IMR-90 (cell line): Measurements from ENCODE around the gene TMPRSS11B. TPM values are rescaled to one million over a fixed set of nuclear protein-coding genes. Genes with fewer than 3 reads are reported as not detected.

Source experiments
- ATAC-seq: fragments of 200-7000 bp; cut with Tn5 transposase; 2 replicates; pipeline ENCODE4 v1.9.1; 2020; ENCODE audit warnings: low read depth, mild to moderate bottlenecking, moderate library complexity
- BruUV-seq: library from RNA; stranded (reverse); fragments of 400-500 nt; replicated peaks from 2 replicates; lab custom pipeline; 2021; lab: Mats Ljungman, UMichigan
- CTCF ChIA-PET: fragments of 300-600 bp; formaldehyde crosslinking; extraction: SDS; loops from one replicate; lab custom pipeline; 2021; ENCODE audit warnings: antibody characterized with exemption; lab: Yijun Ruan, JAX
- POLR2A ChIA-PET: fragments of 300-600 bp; sonication (Branson Sonifier 250); formaldehyde crosslinking; loops from one replicate; lab custom pipeline; 2022; ENCODE audit warnings: antibody characterized with exemption; ENCODE audit not compliant: unreplicated experiment; lab: Charles Lee
- DNase-seq: peaks from one replicate; pipeline ENCODE4 v3.0.0; 2013
- H2AFZ ChIP-seq: replicated peaks from 2 replicates; pipeline ENCODE3; 2013; ENCODE audit warnings: low read length, mild to moderate bottlenecking; ENCODE audit not compliant: poor library complexity
- H2AK5ac ChIP-seq: 2 replicates; pipeline ENCODE4 v1.6.1; 2013; ENCODE audit warnings: low read depth, low read length, inconsistent platforms
- H2AK9ac ChIP-seq: replicated peaks from 2 replicates; pipeline ENCODE3; 2013; ENCODE audit warnings: mild to moderate bottlenecking, low read depth, low read length, moderate library complexity; ENCODE audit not compliant: poor library complexity
- H2BK120ac ChIP-seq: 2 replicates; pipeline ENCODE4 v1.6.1; 2013; ENCODE audit warnings: low read depth, low read length, inconsistent platforms
- H2BK15ac ChIP-seq: 3 replicates; pipeline ENCODE4 v1.6.1; 2013; ENCODE audit warnings: low read depth, low read length, inconsistent platforms
- H2BK20ac ChIP-seq: 2 replicates; pipeline ENCODE4 v1.6.1; 2013; ENCODE audit warnings: low read depth, mild to moderate bottlenecking, inconsistent platforms, low read length, moderate library complexity
- H2BK5ac ChIP-seq: 2 replicates; pipeline ENCODE4 v1.6.1; 2013; ENCODE audit warnings: mild to moderate bottlenecking, low read depth, low read length, inconsistent platforms; ENCODE audit not compliant: poor library complexity, severe bottlenecking
- H3K14ac ChIP-seq: replicated peaks from 2 replicates; pipeline ENCODE4 v1.6.1; 2013; ENCODE audit warnings: low read depth, low read length, inconsistent platforms
- H3K18ac ChIP-seq: 2 replicates; pipeline ENCODE4 v1.6.1; 2013; ENCODE audit warnings: low read depth, low read length, control low read depth
- H3K23ac ChIP-seq: 2 replicates; pipeline ENCODE4 v1.6.1; 2013; ENCODE audit warnings: low read depth, low read length, inconsistent platforms
- H3K27ac ChIP-seq: 2 replicates; pipeline ENCODE4 v1.5.1; 2013; ENCODE audit warnings: mild to moderate bottlenecking, control low read depth, low read length; ENCODE audit not compliant: insufficient read depth
- H3K27me3 ChIP-seq: 2 replicates; pipeline ENCODE4 v1.6.1; 2013; ENCODE audit warnings: low read length; ENCODE audit not compliant: control insufficient read depth, insufficient read depth
- H3K36me3 ChIP-seq: 2 replicates; pipeline ENCODE4 v1.6.1; 2013; ENCODE audit warnings: low read length, mixed read lengths; ENCODE audit not compliant: control insufficient read depth, insufficient read depth
- H3K4ac ChIP-seq: 2 replicates; pipeline ENCODE4 v1.6.1; 2013; ENCODE audit warnings: low read depth, low read length, inconsistent platforms
- H3K4me1 ChIP-seq: 2 replicates; pipeline ENCODE4 v1.6.1; 2013; ENCODE audit warnings: low read length, mixed read lengths; ENCODE audit not compliant: control insufficient read depth, insufficient read depth
- H3K4me2 ChIP-seq: 2 replicates; pipeline ENCODE4 v1.6.1; 2013; ENCODE audit warnings: low read depth, mild to moderate bottlenecking, control low read depth, low read length, moderate library complexity
- H3K4me3 ChIP-seq: 2 replicates; pipeline ENCODE4 v1.5.1; 2013; ENCODE audit warnings: low read depth, mild to moderate bottlenecking, control low read depth, low read length, moderate library complexity; ENCODE audit not compliant: insufficient read depth
- H3K56ac ChIP-seq: 2 replicates; pipeline ENCODE4 v1.6.1; 2013; ENCODE audit warnings: low read length, inconsistent platforms; ENCODE audit not compliant: insufficient read depth; ENCODE audit errors: extremely low read depth
- H3K79me1 ChIP-seq, 2 experiments: 2 replicates each; pipeline ENCODE4 v1.6.1; 2013; ENCODE audit warnings: low read length in 2 of 2, inconsistent platforms in 1 of 2, low read depth in 1 of 2
- H3K9ac ChIP-seq: 2 replicates; pipeline ENCODE4 v1.6.1; 2013; ENCODE audit warnings: low read depth, low read length, control low read depth
- H3K9me1 ChIP-seq: 2 replicates; pipeline ENCODE4 v1.6.1; 2013; ENCODE audit warnings: low read length, inconsistent platforms; ENCODE audit not compliant: insufficient read depth
- H3K9me3 ChIP-seq: 2 replicates; pipeline ENCODE4 v1.6.1; 2013; ENCODE audit warnings: low read length; ENCODE audit not compliant: control insufficient read depth, insufficient read depth
- H4K20me1 ChIP-seq: 2 replicates; pipeline ENCODE4 v1.6.1; 2013; ENCODE audit warnings: low read length, inconsistent platforms; ENCODE audit not compliant: insufficient read depth
- H4K5ac ChIP-seq: 2 replicates; pipeline ENCODE4 v1.6.1; 2013; ENCODE audit warnings: mild to moderate bottlenecking, low read depth, low read length, control low read depth
- H4K8ac ChIP-seq, 2 experiments: 2 replicates each; pipeline ENCODE4 v1.6.1; 2013; ENCODE audit warnings: low read depth in 2 of 2, low read length in 2 of 2, control low read depth in 1 of 2, inconsistent platforms in 1 of 2
- H4K91ac ChIP-seq: 2 replicates; pipeline ENCODE4 v1.6.1; 2013; ENCODE audit warnings: low read depth, low read length, inconsistent platforms; ENCODE audit not compliant: insufficient read depth
- BHLHE40 ChIP-seq: fragments of 150-350 bp; IDR thresholded peaks from 2 replicates; pipeline ENCODE4 v1.6.1; 2016; ENCODE audit warnings: mild to moderate bottlenecking, low read depth, low read length
- CEBPB ChIP-seq: IDR thresholded peaks from 2 replicates; pipeline ENCODE4 v1.6.1; 2012; ENCODE audit warnings: low read depth, low read length, improper control_type of control experiment
- FOS ChIP-seq: fragments of 150-350 bp; IDR thresholded peaks from 2 replicates; pipeline ENCODE4 v1.6.1; 2016; ENCODE audit warnings: low read depth, low read length
- NFE2L2 ChIP-seq: fragments of 150-350 bp; IDR thresholded peaks from 2 replicates; pipeline ENCODE4 v1.6.1; 2016; ENCODE audit warnings: low read depth, mild to moderate bottlenecking, low read length
- RFX5 ChIP-seq: IDR thresholded peaks from 2 replicates; pipeline ENCODE4 v1.8.0; 2012; ENCODE audit warnings: low read depth, mild to moderate bottlenecking, low read length, moderate library complexity
- SMC3 ChIP-seq: fragments of 150-350 bp; IDR thresholded peaks from 2 replicates; pipeline ENCODE4 v1.6.1; 2016; ENCODE audit warnings: low read depth, mild to moderate bottlenecking, antibody characterized with exemption, low read length, moderate library complexity
- WGBS, 2 experiments: methylation state at CpG; one replicate each; pipeline versions ENCODE4 v1.1.5 to v1.1.7; 2013; ENCODE audit warnings: missing lambda C conversion rate in 2 of 2; ENCODE audit not compliant: insufficient read length in 1 of 2; ENCODE audit errors: extremely low coverage in 2 of 2; 5-methylcytosine and 5-hydroxymethylcytosine counted together
- dilution Hi-C: fragments of 300-500 bp; cut with HindIII; formaldehyde crosslinking; loops from one replicate; pipeline ENCODE4 v1.14.3; 2018; ENCODE audit warnings: low sequenced_read_pairs; ENCODE audit not compliant: unreplicated experiment
- in situ Hi-C: fragments of 300-500 bp; cut with MboI; formaldehyde crosslinking; loops from 3 replicates; pipeline ENCODE4 v1.14.3; 2019; ENCODE audit warnings: low sequenced_read_pairs, inconsistent platforms, mixed read lengths
- intact Hi-C: fragments of 100-400 bp; cut with micrococcal nuclease; formaldehyde crosslinking; loops from 2 replicates; pipeline ENCODE4 v1.10.0; 2022
- polyA plus RNA-seq, 3 experiments: library from polyadenylated mRNA; depleted of rRNA; stranded (reverse); fragments of >200 nt; gene quantifications; 2 replicates each; pipeline ENCODE4 v1.2.3, GENCODE V29; 2012; ENCODE audit warnings: low replicate concordance in 1 of 3
- total RNA-seq: library from RNA; depleted of rRNA; stranded (reverse); fragments of >200 nt; gene quantifications from 2 replicates; pipeline ENCODE4 v1.2.3, GENCODE V29; 2012

Gene TMPRSS11B
- total and polyA plus RNA-seq, 2 of the 4 experiments (the other 2 are of a cell fraction) = not detected

DNA sequence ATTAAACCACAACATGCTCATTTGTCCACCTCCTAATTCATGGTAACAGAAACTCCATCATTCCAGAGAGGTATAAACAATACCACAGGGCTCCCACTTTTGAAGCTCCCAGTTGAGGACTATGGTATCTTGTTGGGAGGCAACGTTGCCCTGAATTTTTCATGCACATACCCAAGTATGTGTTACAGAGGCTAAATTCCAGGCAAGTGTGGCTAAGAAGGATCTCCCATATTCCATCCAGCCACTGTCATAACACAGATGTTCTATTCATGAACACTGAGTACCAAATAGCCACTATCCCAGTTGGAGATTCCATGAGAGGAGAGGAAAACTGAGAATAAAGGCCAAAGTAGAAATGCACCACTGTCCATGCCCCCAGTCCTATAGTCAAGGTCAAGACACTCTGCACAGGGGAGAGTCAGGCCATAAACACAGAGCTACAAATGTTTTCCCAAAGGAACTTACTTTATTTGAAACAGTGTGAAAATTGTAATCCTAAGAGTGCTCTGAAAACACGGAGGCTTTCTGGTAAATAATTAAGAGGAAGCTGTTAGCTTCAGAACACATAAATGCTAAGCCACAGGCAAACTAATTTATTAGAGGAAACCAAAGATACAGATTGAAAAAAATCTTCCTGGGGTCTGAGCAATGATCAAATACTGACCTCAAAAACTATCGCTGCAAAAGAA is 42.4 kb upstream of the TMPRSS11B start:
- Histone ChIP-seq H3K14ac (no peak overlapping the region), H3K18ac (no peak overlapping the region), H3K27me3 (no peaks in the 10 kb centered on the region), H3K4me2 (no peak overlapping the region), H2BK120ac (no peak overlapping the region), H3K36me3 (no peaks in the 10 kb centered on the region), H3K4me3 (no peak overlapping the region), H2BK15ac (no peak overlapping the region), H3K9me3 (no peaks in the 10 kb centered on the region), H4K91ac (no peak overlapping the region), H2AFZ (no peak overlapping the region), H3K4ac (no peak overlapping the region), H2AK9ac (no peak overlapping the region), H3K27ac (no peak overlapping the region), H2BK20ac (no peak overlapping the region), H2BK5ac (no peak overlapping the region), H3K23ac (no peak overlapping the region), H4K20me1 (no peaks in the 10 kb centered on the region), H4K5ac (no peak overlapping the region), H2AK5ac (no peak overlapping the region), H4K8ac (no peak overlapping the region), H3K4me1 (no peaks in the 10 kb centered on the region), H3K9ac (no peak overlapping the region), H3K9me1 (no peaks in the 10 kb centered on the region), H3K79me1 (no peaks in the 10 kb centered on the region), H3K56ac (no peak overlapping the region)
- ChIA-PET POLR2A (no interaction called here), CTCF (interaction anchor here (1.0 kb wide), 1 partner anchor 88 kb away, joined by 3 read pairs; no protein-coding TSS in a partner anchor)
- intact Hi-C loops (no loop called here), dilution Hi-C loops (no loop called here), in situ Hi-C loops (loop anchor here (25.0 kb wide), 1 partner anchor 1324 kb away; no protein-coding TSS in a partner anchor)
- BruUV-seq = no TSS peak
- TF ChIP-seq BHLHE40 (no peak), RFX5 (no peak), SMC3 (no peak), CEBPB (no peak), NFE2L2 (no peak), FOS (no peak)
- WGBS, 2 experiments = no CpG with 5 or more reads among the region's 3 CpGs
- DNase-seq (no peak), ATAC-seq (no peak)
